WTC11 (cell line): ENCODE measurements around the gene ITGA2B. TPM values are rescaled to one million over a fixed set of nuclear protein-coding genes. Genes with fewer than 3 reads are reported as not detected.
A peak's percentile ranks its signal among the peaks of the same experiment; 100 is the strongest.

Experiments
- ATAC-seq: fragments of 200-7000 bp; cut with Tn5 transposase; 2 replicates; pipeline ENCODE4 v1.10.0; 2021; ENCODE audit warnings: mild to moderate bottlenecking, moderate library complexity
- CTCF ChIA-PET: fragments of 300-600 bp; sonication (Branson Sonifier 250); formaldehyde crosslinking; loops from one replicate; lab custom pipeline; 2021; ENCODE audit warnings: antibody characterized with exemption; lab: Charles Lee
- POLR2A ChIA-PET: fragments of 350-600 bp; sonication (Branson Sonifier 250); formaldehyde crosslinking; loops from one replicate; lab custom pipeline; 2021; ENCODE audit warnings: antibody characterized with exemption; lab: Charles Lee
- DNase-seq: peaks from one replicate; pipeline ENCODE4 v3.0.0; 2021; ENCODE audit warnings: low spot score
- H3K27ac Mint-ChIP-seq: 2 replicates; pipeline ENCODE4 v1.8.0; 2021; ENCODE audit warnings: mixed read lengths
- H3K27me3 Mint-ChIP-seq: 2 replicates; pipeline ENCODE4 v1.8.0; 2021; ENCODE audit warnings: low read depth, mild to moderate bottlenecking, moderate library complexity, mixed read lengths
- H3K36me3 Mint-ChIP-seq: 2 replicates; pipeline ENCODE4 v1.8.0; 2021; ENCODE audit warnings: mixed read lengths
- H3K4me1 Mint-ChIP-seq: 2 replicates; pipeline ENCODE4 v1.8.0; 2022; ENCODE audit warnings: mixed read lengths
- H3K4me3 Mint-ChIP-seq: 2 replicates; pipeline ENCODE4 v1.8.0; 2021; ENCODE audit warnings: mild to moderate bottlenecking, moderate library complexity, mixed read lengths
- H3K9me3 Mint-ChIP-seq: 2 replicates; pipeline ENCODE4 v1.8.0; 2021; ENCODE audit warnings: mixed read lengths
- AFF4 ChIP-seq: sonication (generic); formaldehyde crosslinking; IDR thresholded peaks from 2 replicates; pipeline ENCODE4 v1.8.1; 2023; ENCODE audit warnings: mild to moderate bottlenecking, missing genetic modification reagents, borderline replicate concordance
- ATF1 ChIP-seq: sonication (generic); formaldehyde crosslinking; IDR thresholded peaks from 2 replicates; pipeline ENCODE4 v1.8.1; 2023; ENCODE audit warnings: mild to moderate bottlenecking, moderate library complexity, missing genetic modification reagents
- CTCF ChIP-seq: fragments of 200-600 bp; IDR thresholded peaks from 2 replicates; pipeline ENCODE4 v1.8.0; 2022; ENCODE audit warnings: antibody characterized with exemption
- ETV6 ChIP-seq: sonication (generic); formaldehyde crosslinking; IDR thresholded peaks from 2 replicates; pipeline ENCODE4 v1.8.1; 2022; ENCODE audit warnings: mild to moderate bottlenecking, missing genetic modification reagents
- FOXP4 ChIP-seq: sonication (generic); formaldehyde crosslinking; IDR thresholded peaks from 2 replicates; pipeline ENCODE4 v1.8.0; 2022; ENCODE audit warnings: mild to moderate bottlenecking, missing genetic modification reagents
- GTF2I ChIP-seq: fragments of 250-450 bp; sonication (Bioruptor Pico); conservative IDR thresholded peaks from 2 replicates; pipeline ENCODE4 v1.4.0; 2021; ENCODE audit warnings: mild to moderate bottlenecking
- IRF1 ChIP-seq: sonication (generic); formaldehyde crosslinking; IDR thresholded peaks from 2 replicates; pipeline ENCODE4 v1.8.0; 2023; ENCODE audit warnings: missing genetic modification reagents
- JUN ChIP-seq: sonication (generic); formaldehyde crosslinking; IDR thresholded peaks from 2 replicates; pipeline ENCODE4 v1.8.0; 2023; ENCODE audit warnings: mild to moderate bottlenecking, missing genetic modification reagents
- MXD4 ChIP-seq: fragments of 250-450 bp; sonication (Bioruptor Pico); IDR thresholded peaks from 2 replicates; pipeline ENCODE4 v1.8.0; 2021; ENCODE audit warnings: mild to moderate bottlenecking, moderate library complexity, borderline replicate concordance
- MYBL2 ChIP-seq: sonication (generic); formaldehyde crosslinking; IDR thresholded peaks from 2 replicates; pipeline ENCODE4 v1.8.1; 2023; ENCODE audit warnings: mild to moderate bottlenecking, moderate library complexity, missing genetic modification reagents
- NR3C1 ChIP-seq: sonication (generic); formaldehyde crosslinking; conservative IDR thresholded peaks from 2 replicates; pipeline ENCODE4 v1.8.1; 2023; ENCODE audit warnings: low read depth, mild to moderate bottlenecking, missing genetic modification reagents
- OVOL2 ChIP-seq: fragments of 250-450 bp; sonication (Bioruptor Pico); IDR thresholded peaks from 2 replicates; pipeline ENCODE4 v1.9.0; 2021; ENCODE audit warnings: mild to moderate bottlenecking, borderline replicate concordance
- PRRX2 ChIP-seq: fragments of 250-450 bp; sonication (Bioruptor Pico); IDR thresholded peaks from 2 replicates; pipeline ENCODE4 v1.8.0; 2021; ENCODE audit warnings: mild to moderate bottlenecking
- RELA ChIP-seq: sonication (generic); formaldehyde crosslinking; IDR thresholded peaks from 2 replicates; pipeline ENCODE4 v1.8.1; 2022; ENCODE audit warnings: missing genetic modification reagents, mild to moderate bottlenecking, borderline replicate concordance
- TEAD1 ChIP-seq: sonication (generic); formaldehyde crosslinking; IDR thresholded peaks from 2 replicates; pipeline ENCODE4 v1.8.0; 2022; ENCODE audit warnings: mild to moderate bottlenecking, missing genetic modification reagents
- USF1 ChIP-seq: sonication (generic); formaldehyde crosslinking; IDR thresholded peaks from 2 replicates; pipeline ENCODE4 v1.8.0; 2022; ENCODE audit warnings: mild to moderate bottlenecking, missing genetic modification reagents
- ZNF138 ChIP-seq: sonication (generic); formaldehyde crosslinking; conservative IDR thresholded peaks from 2 replicates; pipeline ENCODE4 v1.8.1; 2022; ENCODE audit warnings: mild to moderate bottlenecking, moderate library complexity, missing genetic modification reagents
- ZNF263 ChIP-seq: sonication (generic); formaldehyde crosslinking; IDR thresholded peaks from 2 replicates; pipeline ENCODE4 v1.8.1; 2022; ENCODE audit warnings: low read depth, mild to moderate bottlenecking, moderate library complexity, missing genetic modification reagents
- ZNF532 ChIP-seq: fragments of 250-450 bp; sonication (Bioruptor Pico); IDR thresholded peaks from 2 replicates; pipeline ENCODE4 v1.9.0; 2021; ENCODE audit warnings: mild to moderate bottlenecking, borderline replicate concordance
- total RNA-seq: library from RNA; stranded (reverse); gene quantifications from 3 replicates; pipeline ENCODE4 v1.2.3, GENCODE V29; 2021

The ITGA2B gene
- total RNA-seq, 1 experiment from 2014 or later = 21.5 TPM

- Mint-ChIP-seq H3K4me1 (peaks cover 14% of the 10 kb centered on the region), H3K4me3 (no peak overlapping the region), H3K27me3 (peaks cover 3% of the 10 kb centered on the region; the same call in 1 of the 2 replicates), H3K9me3 (no peaks in the 10 kb centered on the region), H3K36me3 (no peaks in the 10 kb centered on the region)
- CTCF ChIA-PET = interaction anchor here (0.5 to 7.8 kb wide), 22 partner anchors 7 to 335 kb away, joined by 3 to 102 read pairs (median 15); partner anchors contain the start of genes ATXN7L3, FAM171A2, GRN and HDAC5
- DNase-seq = no peak
- ATAC-seq = no peak
- POLR2A ChIA-PET = interaction anchor here (1.8 kb wide), 1 partner anchor 10 kb away, joined by 6 read pairs; the partner anchor contains the start of gene GRN
- TF ChIP-seq JUN (CRISPR knock-in tag) (no peak), ETV6 (CRISPR knock-in tag) (no peak), ATF1 (CRISPR knock-in tag) (0 out of 2 replicates have a peak, but pooled peaks have one; percentile 27), PRRX2 (CRISPR knock-in tag) (no peak), NR3C1 (CRISPR knock-in tag) (no peak), IRF1 (no peak), FOXP4 (CRISPR knock-in tag) (no peak), RELA (peak; percentile 61; the same call in 1 of the 2 replicates), ZNF532 (CRISPR knock-in tag) (no peak), GTF2I (CRISPR knock-in tag) (no peak)
- TF ChIP-seq, all 79 proteins: peak for 2
- no peak overlapping the region for H3K27ac Mint-ChIP-seq
These were observed 33.8 kb downstream of the ITGA2B start for GRCh38 chr17:44355642-44356099.

- no peak overlapping the region for H3K27ac Mint-ChIP-seq
- CTCF ChIA-PET = interaction anchor here (0.5 to 7.8 kb wide), 44 partner anchors 8 to 349 kb away, joined by 3 to 102 read pairs (median 6); partner anchors contain the start of genes ATXN7L3, FAM171A2, GRN and HDAC5
- no peaks in the 10 kb centered on the region for H3K36me3 Mint-ChIP-seq
- POLR2A ChIA-PET = interaction anchor here (1.0 to 1.8 kb wide), 8 partner anchors 8 to 145 kb away, joined by 3 to 6 read pairs (median 4); partner anchors contain the start of genes FAM171A2, GRN and UBTF
- no peaks in the 10 kb centered on the region for H3K9me3 Mint-ChIP-seq
- peak; percentile 90 for DNase-seq
- peak; percentile 56 for ATAC-seq
- peaks cover 3% of the 10 kb centered on the region; the same call in 1 of the 2 replicates for H3K27me3 Mint-ChIP-seq
- peak overlapping the region; percentile 64 for H3K4me3 Mint-ChIP-seq
- peaks cover 9% of the 10 kb centered on the region for H3K4me1 Mint-ChIP-seq
- TF ChIP-seq ZNF263 (CRISPR knock-in tag) (peak; percentile 55), TEAD1 (CRISPR knock-in tag) (no peak), OVOL2 (no peak), ZNF138 (CRISPR knock-in tag) (no peak), AFF4 (CRISPR knock-in tag) (no peak), NR3C1 (CRISPR knock-in tag) (no peak), MXD4 (CRISPR knock-in tag) (no peak), USF1 (no peak), MYBL2 (CRISPR knock-in tag) (no peak), CTCF (peak; percentile 84)
These were observed 34.6 kb downstream of the ITGA2B start for GRCh38 chr17:44354582-44355561.
